Stimulated activated CD4-positive, alpha-beta T cell treated with anti-CD3 and anti-CD28 coated beads, Interleukin-2, amount 100 ng/mL, for 4 hours (primary cell): ENCODE data around the gene ZSWIM4.
"Not testable (repeated sequence)": the region's sequence is repeated elsewhere in the genome, so short reads cannot be mapped to it uniquely, and the experiment has no call there.

Experiments used
- DNase-seq: peaks from one replicate; pipeline ENCODE4 v3.0.0-alpha.2; 2020; ENCODE audit warnings: low read depth

ZSWIM4 gene

GRCh38 chr19:13778398-13778797 is 16.8 kb upstream of the ZSWIM4 start:
- no peak for DNase-seq

- DNase-seq, result no peak
Measured at GRCh38 chr19:13778847-13779246, 16.4 kb upstream of the ZSWIM4 start.

GRCh38 chr19:13779794-13780193 is 15.4 kb upstream of the ZSWIM4 start:
- DNase-seq, result not testable (repeated sequence)

- no peak for DNase-seq
Measured at GRCh38 chr19:13781547-13781946, 13.7 kb upstream of the ZSWIM4 start.

- DNase-seq, result no peak
Measured at GRCh38 chr19:13782537-13782936, 12.7 kb upstream of the ZSWIM4 start.

GRCh38 chr19:13783565-13784500 is 11.4 kb upstream of the ZSWIM4 start:
- no peak for DNase-seq

- peak; percentile 61 for DNase-seq
Measured at GRCh38 chr19:13784731-13785452, 10.4 kb upstream of the ZSWIM4 start.

- no peak for DNase-seq
Measured at GRCh38 chr19:13788991-13789390, 6.3 kb upstream of the ZSWIM4 start.

- DNase-seq, result no peak
Measured at GRCh38 chr19:13790354-13790753, 4.9 kb upstream of the ZSWIM4 start.

- DNase-seq, result not testable (repeated sequence)
Measured at GRCh38 chr19:13793317-13793716, 1.9 kb upstream of the ZSWIM4 start.

- no peak for DNase-seq
Measured at GRCh38 chr19:13794398-13794756, 866 bp upstream of the ZSWIM4 start.

GRCh38 chr19:13795595-13796300 is 505 bp downstream of the ZSWIM4 start:
- DNase-seq, result no peak

- no peak for DNase-seq
Measured at GRCh38 chr19:13796301-13797057, 1.2 kb downstream of the ZSWIM4 start.

GRCh38 chr19:13797058-13797440 is 1.8 kb downstream of the ZSWIM4 start:
- DNase-seq, result no peak

GRCh38 chr19:13797870-13798269 is 2.6 kb downstream of the ZSWIM4 start:
- no peak for DNase-seq

GRCh38 chr19:13799669-13800068 is 4.4 kb downstream of the ZSWIM4 start:
- no peak for DNase-seq

GRCh38 chr19:13803038-13803437 is 7.8 kb downstream of the ZSWIM4 start:
- DNase-seq, result no peak

GRCh38 chr19:13804830-13805683 is 9.8 kb downstream of the ZSWIM4 start:
- no peak for DNase-seq

- DNase-seq, result no peak
Measured at GRCh38 chr19:13806728-13807127, 11.5 kb downstream of the ZSWIM4 start.

- no peak for DNase-seq
Measured at GRCh38 chr19:13807421-13808021, 12.3 kb downstream of the ZSWIM4 start.

- no peak for DNase-seq
Measured at GRCh38 chr19:13808856-13809255, 13.6 kb downstream of the ZSWIM4 start.
